ENCODE measurements around the gene ADAMTSL5. TPM values are rescaled to one million over a fixed set of nuclear protein-coding genes. Genes with fewer than 3 reads are reported as not detected.

ADAMTSL5 gene
- total and polyA plus RNA-seq, 9 of the 15 experiments (the other 6 are each of a cell fraction or from before 2014, with no cell fraction given) = 1.0 to 11.6 (median 4.1) TPM

- TF ChIP-seq CHD7 (IDR thresholded peaks at IDR 0.05; ENCODE audit: low read depth, low read length) (no peak), USF2 (CRISPR knock-in tag; IDR thresholded peaks at IDR 0.05) (no peak), PREB (CRISPR knock-in tag; IDR thresholded peaks at IDR 0.05) (no peak), ZNF121 (CRISPR knock-in tag; conservative IDR thresholded peaks at IDR 0.05) (no peak), ZNF830 (CRISPR knock-in tag; IDR thresholded peaks at IDR 0.05) (no peak), MECOM (CRISPR knock-in tag; IDR thresholded peaks at IDR 0.05) (no peak), TAF15 (IDR thresholded peaks at IDR 0.05; ENCODE audit: low read depth, low read length) (no peak), HMG20B (CRISPR knock-in tag; IDR thresholded peaks at IDR 0.05) (no peak), ZBTB8A (IDR thresholded peaks at IDR 0.05; ENCODE audit: partially characterized antibody) (no peak), PCBP2 (IDR thresholded peaks at IDR 0.05; ENCODE audit: low read depth, low read length, poor library complexity, severe bottlenecking) (no peak), ZNF217 (CRISPR knock-in tag; IDR thresholded peaks at IDR 0.05) (no peak), KLF6 (CRISPR knock-in tag; IDR thresholded peaks at IDR 0.05; ENCODE audit: borderline replicate concordance) (no peak), XRCC3 (IDR thresholded peaks at IDR 0.05) (no peak), CBX5 (IDR thresholded peaks at IDR 0.05; ENCODE audit: borderline replicate concordance, low read depth) (no peak), PTRF (tag; IDR thresholded peaks at IDR 0.05) (no peak), STAG1 (CRISPR knock-in tag; IDR thresholded peaks at IDR 0.05; ENCODE audit: borderline replicate concordance) (no peak)
Measured at GRCh38 chr19:1507763-1508506, 4.9 kb downstream of the ADAMTSL5 start (continued).
